Spleen (tissue), 7 donors: ENCODE measurements around the gene USP34.
"Not testable (repeated sequence)": the region's sequence is repeated elsewhere in the genome, so short reads cannot be mapped to it uniquely, and the experiment has no call there.

Source experiments
- CTCF ChIP-seq, 11 experiments: fragments of 200-600 bp in 7 of 11; fragments of 450-650 bp in 4 of 11; sonication (generic) in 4 of 11; IDR thresholded peaks in 8 of 11; conservative IDR thresholded peaks in 3 of 11; 1 replicate in 7 of 11; 2 replicates in 4 of 11; pipeline versions ENCODE4 v1.4.0 to v1.8.0; 2016 to 2021; ENCODE audit warnings: antibody characterized with exemption in 11 of 11, inconsistent platforms in 4 of 11, mild to moderate bottlenecking in 1 of 11
- POLR2A ChIP-seq, 3 donors: fragments of 450-650 bp; IDR thresholded peaks; one replicate each; pipeline ENCODE4 v1.5.1; 2017; ENCODE audit warnings: antibody characterized with exemption in 3 of 3, mild to moderate bottlenecking in 1 of 3
- POLR2AphosphoS5 ChIP-seq, 3 donors: sonication (generic); formaldehyde crosslinking; IDR thresholded peaks; one replicate each; pipeline ENCODE4 v1.5.1; 2017; ENCODE audit warnings: antibody characterized with exemption in 3 of 3
- donor health status: DM: no; HTN: no; CAD: no; lungs with moderate emphysema.
- donor health status: DM: no; HTN: no; CAD: no.
- donor health status: DM: no; HTN: no; CAD: no.

- not testable (repeated sequence) for TF ChIP-seq CTCF (IDR thresholded peaks at IDR 0.05 in 8 of 11, conservative IDR thresholded peaks at IDR 0.05 in 3 of 11); POLR2A (IDR thresholded peaks at IDR 0.05); POLR2AphosphoS5 (IDR thresholded peaks at IDR 0.05)
Measured at GRCh38 chr2:61476929-61477589, 6.2 kb upstream of the USP34 start.
